HG02678 (cell line): ENCODE results near the gene UBE2L5.

Experiments used
- ATAC-seq: cut with Tn5 transposase; IDR thresholded peaks from one replicate; pipeline ENCODE4 v1.9.1; 2021; ENCODE audit warnings: mild to moderate bottlenecking, moderate library complexity; ENCODE audit not compliant: unreplicated experiment

Gene UBE2L5

GRCh38 chr13:30404207-30404606 is 18.1 kb upstream of the UBE2L5 start:
- ATAC-seq: no peak

GRCh38 chr13:30406779-30407416 is 15.4 kb upstream of the UBE2L5 start:
- no peak for ATAC-seq

GRCh38 chr13:30408319-30409101 is 13.8 kb upstream of the UBE2L5 start:
- peak; percentile 88 for ATAC-seq

- ATAC-seq: no peak
These were observed 12.2 kb upstream of the UBE2L5 start for GRCh38 chr13:30409886-30410704.

- ATAC-seq: no peak
These were observed 11.6 kb upstream of the UBE2L5 start for GRCh38 chr13:30410705-30411125.

- no peak for ATAC-seq
These were observed 9.9 kb upstream of the UBE2L5 start for GRCh38 chr13:30412346-30412745.

DNA sequence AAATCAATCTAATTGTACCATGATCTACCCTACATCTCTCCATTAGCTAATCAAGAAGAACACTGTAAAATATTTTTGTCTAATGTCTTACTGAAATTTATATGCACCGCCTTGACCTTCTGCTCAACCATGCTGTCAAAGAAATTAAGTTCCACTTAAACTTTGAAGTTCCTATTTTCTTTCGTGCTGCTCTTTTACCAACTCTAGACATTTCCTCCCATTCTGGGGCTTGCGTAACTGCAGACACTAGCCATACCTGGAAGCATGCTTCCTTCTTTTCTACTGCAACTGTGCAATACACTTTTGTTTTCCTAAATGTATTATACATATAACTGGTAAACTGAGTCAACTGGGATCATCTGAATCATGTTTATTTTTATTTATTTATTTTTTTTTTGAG is 8.5 kb upstream of the UBE2L5 start:
- no peak for ATAC-seq

DNA sequence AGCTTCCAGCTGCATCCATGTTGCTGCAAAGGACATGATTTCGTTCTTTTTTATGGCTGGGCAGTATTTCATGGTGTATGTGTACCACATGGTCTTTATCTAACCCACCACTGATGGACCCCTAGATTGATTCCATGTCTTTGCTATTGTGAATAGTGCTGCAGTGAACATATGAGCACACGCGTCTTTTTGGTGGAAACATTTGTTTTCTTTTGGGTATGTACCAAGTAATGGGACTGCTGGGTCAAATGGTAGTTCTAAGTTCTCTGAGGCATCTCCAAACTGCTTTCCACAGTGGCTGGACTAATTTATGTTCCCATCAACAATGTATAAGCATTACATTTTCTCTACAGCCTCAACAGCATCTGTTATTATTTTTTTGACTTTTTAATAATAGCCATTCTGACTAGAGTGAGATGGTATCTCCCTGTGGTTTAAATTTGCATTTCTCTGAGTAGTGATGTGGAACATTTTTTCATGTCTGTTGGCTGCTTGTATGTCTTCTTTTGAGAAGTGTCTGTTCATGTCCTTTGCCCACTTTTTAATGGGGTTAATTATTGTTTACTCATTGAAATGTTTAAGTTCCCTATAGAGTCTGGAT is 6.8 kb upstream of the UBE2L5 start:
- ATAC-seq: peak; percentile 86

DNA sequence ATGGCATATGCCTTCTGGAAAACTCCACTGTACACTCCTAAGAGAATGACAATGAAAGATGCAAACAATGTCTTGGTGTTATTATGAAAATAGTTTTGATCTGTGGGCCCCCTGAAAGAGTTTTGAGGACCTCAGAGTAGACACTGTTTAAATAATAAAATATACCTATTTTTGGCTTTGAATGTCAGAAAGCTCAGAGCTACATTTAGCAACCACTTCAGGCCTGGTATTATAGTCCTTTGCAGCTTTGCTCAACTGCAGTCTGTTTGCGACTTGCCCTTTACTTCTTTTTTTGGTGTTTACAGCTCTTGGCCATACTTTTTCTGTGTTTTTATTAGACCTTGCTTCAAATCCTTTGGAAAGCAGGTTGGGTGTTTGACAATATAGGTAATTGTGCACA is 5.8 kb upstream of the UBE2L5 start:
- no peak for ATAC-seq

GRCh38 chr13:30418075-30418716 is 4.1 kb upstream of the UBE2L5 start:
- ATAC-seq: no peak

DNA sequence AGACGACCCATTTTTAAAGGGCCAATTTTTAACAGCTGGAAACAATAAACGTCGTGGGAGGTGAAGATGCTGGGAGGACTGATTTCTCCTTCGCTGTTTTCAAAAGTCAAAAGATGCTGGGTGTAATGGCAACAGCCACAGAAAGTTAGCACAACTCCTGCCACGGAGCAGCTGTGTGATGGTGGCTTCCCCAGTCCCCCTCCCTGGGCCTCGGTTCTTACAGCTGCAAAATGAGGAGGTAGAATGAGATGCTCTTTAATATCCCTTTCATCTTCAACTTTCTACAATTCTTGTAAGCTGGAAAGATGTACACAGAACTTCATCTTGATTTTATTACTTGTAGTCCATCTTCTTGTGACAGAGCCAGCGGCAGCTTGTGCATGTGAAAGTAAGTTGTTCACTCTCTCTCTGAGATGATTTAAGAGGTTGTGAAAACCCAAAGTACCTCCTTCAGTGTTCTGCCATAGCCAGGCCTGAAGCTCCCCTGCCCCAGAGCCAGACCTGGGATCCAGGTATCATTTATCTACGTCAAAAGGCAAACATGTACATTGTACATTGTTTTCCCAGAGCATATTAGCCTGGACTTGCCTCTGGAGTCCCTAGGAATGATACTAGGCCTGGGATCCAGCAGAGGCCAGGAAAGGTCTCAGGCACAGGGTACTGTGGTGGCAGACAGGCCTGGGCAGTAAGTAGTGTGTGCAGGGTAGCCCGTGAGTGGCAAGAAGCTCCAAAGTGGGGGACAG is 3.4 kb upstream of the UBE2L5 start:
- no peak for ATAC-seq

GRCh38 chr13:30421093-30422053 is 920 bp upstream of the UBE2L5 start:
- ATAC-seq: peak; percentile 48

GRCh38 chr13:30423891-30424290 is 1.6 kb downstream of the UBE2L5 start:
- ATAC-seq: no peak

- no peak for ATAC-seq
These were observed 6.9 kb downstream of the UBE2L5 start for GRCh38 chr13:30429235-30429634.

- ATAC-seq: peak; percentile 55
These were observed 7.7 kb downstream of the UBE2L5 start for GRCh38 chr13:30429721-30430694.

DNA sequence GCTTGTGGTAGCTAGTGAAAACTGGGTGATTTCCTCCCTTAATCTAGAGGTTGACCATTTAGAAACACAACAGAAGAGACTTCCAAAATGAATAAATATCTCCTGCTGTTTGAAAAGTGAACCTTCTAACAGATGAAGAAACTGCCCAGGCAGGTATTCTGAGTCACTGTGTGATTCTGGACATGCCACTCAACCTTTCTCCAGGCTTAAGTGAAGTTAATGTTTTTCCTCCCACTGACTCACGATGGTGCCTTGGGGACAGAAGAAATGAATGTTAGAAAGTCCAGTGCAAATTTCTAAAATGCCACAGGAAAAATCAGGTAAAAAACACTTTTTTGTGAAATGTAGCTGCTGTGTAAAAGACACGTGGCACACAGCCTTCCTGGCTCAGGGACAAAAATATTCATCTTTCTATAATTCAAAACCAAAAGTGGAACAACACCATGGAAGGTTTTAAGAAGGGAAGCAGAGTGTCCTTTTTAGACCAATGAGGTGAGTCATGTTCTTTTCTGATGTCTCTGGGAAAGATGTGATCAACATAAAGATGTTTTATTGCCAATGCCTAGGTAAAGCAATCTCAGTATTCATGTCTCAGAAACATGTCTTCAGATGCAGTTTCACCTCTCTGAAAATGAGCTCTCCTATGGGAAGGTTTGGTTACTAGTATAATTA is 9.1 kb downstream of the UBE2L5 start:
- ATAC-seq: no peak

GRCh38 chr13:30435911-30436451 is 13.7 kb downstream of the UBE2L5 start:
- no peak for ATAC-seq
